Ecto neural progenitor cell (in vitro differentiated cells): ENCODE measurements around the gene ZNF644.
"Not testable (repeated sequence)": the region's sequence is repeated elsewhere in the genome, so short reads cannot be mapped to it uniquely, and the experiment has no call there.

Experiments used
- DNase-seq: peaks from one replicate; pipeline ENCODE4 v3.0.0-alpha.2; 2018; ENCODE audit warnings: low spot score

ZNF644 gene

GRCh38 chr1:90925928-90926869 is 95.6 kb downstream of the ZNF644 start:
- no peak for DNase-seq

DNA sequence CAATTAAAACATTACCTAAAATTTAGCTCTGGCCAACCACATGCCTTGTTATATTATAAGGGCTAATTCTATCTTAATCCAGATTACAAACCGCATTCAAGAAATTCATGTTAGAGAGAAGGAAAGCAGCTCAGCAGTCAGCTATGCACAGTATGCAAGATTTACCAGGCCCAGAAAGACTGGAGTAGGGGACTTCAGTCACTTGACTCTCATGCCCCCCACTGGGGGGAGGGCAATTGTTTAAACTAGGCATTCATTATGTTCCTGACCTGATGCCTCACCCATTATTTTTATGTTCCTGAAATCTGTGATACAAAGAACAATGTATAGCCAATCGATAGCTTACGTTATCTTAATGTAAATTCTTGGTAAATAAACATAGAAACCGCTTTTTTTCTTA is 96.9 kb downstream of the ZNF644 start:
- DNase-seq, result no peak

- no peak for DNase-seq
These were observed 98.8 kb downstream of the ZNF644 start for GRCh38 chr1:90922996-90923395.

DNA sequence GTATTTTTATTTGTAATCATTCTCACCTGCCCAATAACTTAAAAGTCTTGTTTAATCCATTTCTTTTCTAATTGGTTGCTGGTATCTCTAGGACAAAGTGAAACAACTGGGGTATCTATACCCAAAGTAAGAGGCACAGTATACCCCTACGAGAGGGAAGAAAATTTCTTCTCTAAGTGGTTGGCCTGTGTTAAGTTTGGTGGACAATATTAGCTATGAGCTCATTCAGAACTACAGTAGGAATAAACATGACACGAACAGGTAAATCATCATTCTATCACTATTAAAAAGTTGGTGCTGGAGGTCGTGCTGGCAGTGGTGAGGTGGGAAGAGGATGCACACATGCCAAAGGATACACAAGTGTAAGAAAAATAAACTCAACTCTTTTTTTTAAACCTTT is 99.6 kb downstream of the ZNF644 start:
- DNase-seq, result no peak

GRCh38 chr1:90919900-90920299 is 101.9 kb downstream of the ZNF644 start:
- no peak for DNase-seq

GRCh38 chr1:90919190-90919719 is 102.6 kb downstream of the ZNF644 start:
- DNase-seq, result no peak

- DNase-seq, result no peak
These were observed 110.5 kb downstream of the ZNF644 start for GRCh38 chr1:90911353-90911752.

DNA sequence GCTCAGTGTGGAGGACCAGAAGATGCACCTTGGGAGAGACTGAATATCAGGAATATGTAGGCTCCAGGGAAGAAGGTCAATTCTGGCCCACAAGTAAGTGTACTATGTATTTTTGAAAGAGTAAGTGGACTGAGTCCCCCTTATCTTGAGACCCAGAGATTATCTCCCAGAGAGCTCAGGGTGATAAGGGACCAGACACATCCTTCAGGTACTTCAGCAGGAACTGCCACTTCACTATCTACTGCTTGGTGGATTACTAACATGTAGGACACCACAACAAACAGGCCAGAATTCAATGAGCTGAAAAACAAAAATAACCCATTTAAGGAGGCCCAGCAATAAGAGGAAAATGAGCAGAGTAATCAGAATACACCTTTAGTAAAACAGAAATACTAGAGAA is 119.2 kb downstream of the ZNF644 start:
- DNase-seq, result no peak

GRCh38 chr1:90899263-90899662 is 122.6 kb downstream of the ZNF644 start:
- no peak for DNase-seq

DNA sequence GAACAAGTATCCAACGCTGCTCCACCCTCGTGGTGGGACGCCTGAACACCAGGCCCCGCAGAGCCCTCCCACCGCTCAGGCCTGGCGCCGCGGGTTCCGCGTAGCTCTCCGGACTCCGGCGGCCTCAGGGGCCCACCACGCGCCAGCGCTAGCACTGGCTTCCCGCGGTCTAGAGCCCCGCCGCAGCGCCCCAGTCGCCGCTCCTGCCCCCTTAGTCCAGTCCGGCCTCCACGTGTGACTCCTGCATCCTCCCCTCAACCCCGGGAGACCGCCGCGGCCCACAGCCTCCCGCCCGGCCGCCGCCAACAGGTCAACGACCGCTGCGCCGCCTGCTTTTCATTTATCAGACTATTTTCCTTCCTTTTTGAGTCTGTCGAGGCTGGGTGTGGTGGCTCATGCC is 128.2 kb downstream of the ZNF644 start:
- not testable (repeated sequence) for DNase-seq

DNA sequence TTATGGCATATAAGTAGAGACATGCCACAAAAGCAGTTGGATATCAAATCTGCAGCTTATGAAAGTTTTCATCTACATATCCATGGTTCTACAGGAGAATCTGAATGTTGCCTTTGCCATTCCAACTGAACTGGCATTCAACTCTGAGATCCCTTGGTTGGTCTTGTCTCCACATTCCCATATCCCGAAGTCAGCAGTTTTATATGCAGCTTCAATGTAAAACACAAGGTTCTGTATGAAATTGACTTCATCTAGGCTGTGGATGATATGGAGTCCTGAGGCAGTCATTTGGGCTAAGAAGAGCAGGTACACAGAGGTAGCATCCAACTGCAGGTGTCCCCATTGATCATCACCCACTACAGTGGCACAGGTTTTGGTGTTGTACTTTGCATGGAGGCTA is 129.0 kb downstream of the ZNF644 start:
- not testable (repeated sequence) for DNase-seq

- not testable (repeated sequence) for DNase-seq
These were observed 129.6 kb downstream of the ZNF644 start for GRCh38 chr1:90892196-90892595.

DNA sequence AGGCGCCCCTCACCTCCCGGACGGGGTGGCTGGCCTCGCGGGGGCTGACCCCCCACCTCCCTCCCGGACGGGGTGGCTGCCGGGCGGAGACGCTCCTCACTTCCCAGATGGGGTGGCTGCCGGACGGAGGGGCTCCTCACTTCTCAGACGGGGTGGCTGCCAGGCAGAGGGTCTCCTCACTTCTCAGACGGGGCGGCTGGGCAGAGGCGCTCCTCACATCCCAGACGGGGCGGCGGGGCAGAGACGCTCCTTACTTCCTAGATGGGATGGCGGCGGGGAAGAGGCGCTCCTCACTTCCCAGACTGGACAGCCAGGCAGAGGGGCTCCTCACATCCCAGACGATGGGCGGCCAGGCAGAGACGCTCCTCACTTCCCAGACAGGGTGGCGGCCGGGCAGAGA is 130.1 kb downstream of the ZNF644 start:
- not testable (repeated sequence) for DNase-seq

DNA sequence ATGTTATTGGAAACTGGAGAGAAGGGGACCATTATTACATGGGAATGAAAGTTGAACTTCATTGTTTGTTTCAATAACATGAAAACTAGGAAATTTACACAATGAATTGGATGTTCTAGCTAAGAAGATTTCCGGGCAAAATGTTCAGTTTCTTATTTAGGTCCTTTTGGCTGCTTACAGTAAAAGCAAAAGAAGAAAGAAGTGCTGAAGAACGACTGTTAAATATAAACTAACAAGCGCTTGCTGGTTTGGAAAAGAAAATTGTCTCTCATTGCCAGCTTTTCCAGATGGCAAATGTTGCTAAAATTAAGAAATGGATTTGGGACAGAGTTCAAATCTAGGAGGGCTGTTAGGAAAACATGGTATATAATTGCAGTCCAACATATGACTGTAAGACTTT is 139.6 kb downstream of the ZNF644 start:
- DNase-seq, result no peak

- DNase-seq, result no peak
These were observed 140.8 kb downstream of the ZNF644 start for GRCh38 chr1:90881034-90881433.

DNA sequence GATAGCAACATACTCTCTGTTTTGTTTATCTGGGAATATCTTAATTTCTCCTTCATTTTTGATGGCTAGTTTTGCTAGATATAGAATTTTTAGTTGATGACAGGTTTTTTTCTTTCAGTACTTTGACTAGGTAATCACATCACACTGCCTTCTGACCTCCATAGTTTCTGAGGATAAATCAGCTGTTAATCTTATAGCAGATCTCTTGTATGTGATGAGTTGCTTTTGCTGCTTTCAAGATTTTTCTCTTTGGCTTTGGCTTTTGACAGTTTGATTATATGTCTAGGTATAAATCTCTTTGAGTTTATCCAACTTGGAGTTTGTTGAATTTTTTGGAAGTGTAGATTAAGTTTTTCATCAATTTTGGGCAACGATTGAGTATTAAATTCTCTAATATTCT is 142.6 kb downstream of the ZNF644 start:
- no peak for DNase-seq

- no peak for DNase-seq
These were observed 145.7 kb downstream of the ZNF644 start for GRCh38 chr1:90876101-90876500.
